PC-9 (cell line): ENCODE data around the gene ARMH1. TPM values are rescaled to one million over a fixed set of nuclear protein-coding genes. Genes with fewer than 3 reads are reported as not detected.

ENCODE experiments used
- BruUV-seq: library from RNA; stranded (reverse); fragments of 400-500 nt; replicated peaks from 2 replicates; lab custom pipeline; 2021; lab: Mats Ljungman, UMichigan
- CTCF ChIA-PET: fragments of 300-600 bp; sonication (Branson Sonifier 250); formaldehyde crosslinking; loops from one replicate; lab custom pipeline; 2022; ENCODE audit warnings: antibody characterized with exemption; lab: Charles Lee
- POLR2A ChIA-PET: fragments of 300-600 bp; sonication (Branson Sonifier 250); formaldehyde crosslinking; loops from one replicate; lab custom pipeline; 2022; ENCODE audit warnings: antibody characterized with exemption; ENCODE audit not compliant: unreplicated experiment; lab: Charles Lee
- DNase-seq, 2 experiments: peaks; one replicate each; pipeline versions ENCODE4 v3.0.0 to v3.0.0-alpha.2; 2015 to 2022; ENCODE audit warnings: mixed read lengths in 1 of 2
- H2AFZ ChIP-seq: fragments of 200-600 bp; sonication (generic); 2 replicates; pipeline ENCODE4 v1.8.1; 2017; ENCODE audit warnings: antibody characterized with exemption
- H3F3A ChIP-seq: fragments of 200-600 bp; sonication (generic); 2 replicates; pipeline ENCODE4 v1.8.1; 2017; ENCODE audit warnings: antibody characterized with exemption, mild to moderate bottlenecking, low read depth; ENCODE audit not compliant: insufficient read depth
- H3K27ac ChIP-seq: fragments of 200-600 bp; sonication (generic); 2 replicates; pipeline ENCODE4 v1.6.1; 2016; ENCODE audit warnings: mixed run types
- H3K27me3 ChIP-seq: fragments of 200-600 bp; sonication (generic); 2 replicates; pipeline ENCODE4 v1.6.1; 2016; ENCODE audit warnings: low read depth, mixed run types; ENCODE audit not compliant: insufficient read depth
- H3K36me3 ChIP-seq: fragments of 200-600 bp; sonication (generic); 2 replicates; pipeline ENCODE4 v1.6.1; 2016; ENCODE audit warnings: low read depth, mixed run types
- H3K4me1 ChIP-seq: fragments of 200-600 bp; sonication (generic); replicated peaks from 2 replicates; pipeline ENCODE4 v1.6.1; 2016; ENCODE audit warnings: mixed run types; ENCODE audit not compliant: insufficient read depth
- H3K4me2 ChIP-seq: fragments of 200-600 bp; sonication (generic); 2 replicates; pipeline ENCODE4 v1.6.1; 2017; ENCODE audit warnings: mixed run types
- H3K4me3 ChIP-seq: fragments of 200-600 bp; sonication (generic); 2 replicates; pipeline ENCODE4 v1.6.1; 2016; ENCODE audit warnings: mixed run types
- H3K79me2 ChIP-seq: fragments of 200-600 bp; sonication (generic); 2 replicates; pipeline ENCODE4 v1.6.1; 2017; ENCODE audit warnings: low read depth, mixed run types
- H3K9me2 ChIP-seq: fragments of 200-600 bp; sonication (generic); 2 replicates; pipeline ENCODE4 v1.8.1; 2017; ENCODE audit warnings: mild to moderate bottlenecking; ENCODE audit not compliant: insufficient read depth
- H3K9me3 ChIP-seq: fragments of 200-600 bp; sonication (generic); 2 replicates; pipeline ENCODE4 v1.8.1; 2016; ENCODE audit warnings: low read depth; ENCODE audit not compliant: insufficient read depth
- H4K20me1 ChIP-seq: fragments of 200-600 bp; sonication (generic); 2 replicates; pipeline ENCODE4 v1.8.1; 2017; ENCODE audit not compliant: insufficient read depth
- EZH2 ChIP-seq: fragments of 200-600 bp; sonication (generic); IDR thresholded peaks from 2 replicates; pipeline ENCODE4 v1.8.0; 2017; ENCODE audit warnings: antibody characterized with exemption, low read depth
- intact Hi-C: fragments of 100-400 bp; cut with micrococcal nuclease; formaldehyde crosslinking; loops from one replicate; pipeline ENCODE4 v1.10.0; 2022; ENCODE audit not compliant: unreplicated experiment
- total RNA-seq: library from RNA; stranded (reverse); gene quantifications from 2 replicates; pipeline ENCODE4 v1.2.3, GENCODE V29; 2021
- TF ChIP-seq, protein P1 (sequence below): fragments of 200-600 bp; sonication (generic); conservative IDR thresholded peaks from 2 replicates; pipeline ENCODE4 v1.6.1; 2017; ENCODE audit warnings: mixed run types, antibody characterized with exemption, mild to moderate bottlenecking, moderate library complexity

ARMH1 gene
- total RNA-seq, 1 experiment from 2014 or later: 16.9 TPM

DNA sequence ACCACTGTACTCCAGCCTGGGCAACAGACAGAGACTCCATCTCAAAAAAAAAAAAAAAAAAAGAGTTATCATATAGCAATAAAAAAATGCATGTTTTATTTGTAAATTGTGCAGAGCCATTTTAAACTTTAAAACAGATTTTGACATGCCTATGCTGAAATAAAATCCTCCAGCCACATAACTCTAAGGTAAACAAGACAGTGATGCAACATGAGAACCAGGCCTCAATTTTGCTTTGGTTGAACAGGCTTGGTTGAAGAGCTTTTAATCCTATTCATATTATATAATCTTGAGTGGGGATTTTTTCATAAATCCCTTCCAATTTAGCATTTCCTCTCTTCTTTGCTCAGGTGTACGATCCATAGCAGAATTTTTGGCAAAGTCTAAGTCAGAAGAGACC, 26.1 kb downstream of the ARMH1 start:
- H3K4me1 ChIP-seq: peaks cover 37% of the 10 kb centered on the region
- ChIA-PET POLR2A (interaction anchor here (0.6 kb wide), 1 partner anchor 30 kb away, joined by 3 read pairs; the partner anchor contains the start of gene RNU5D-1), CTCF (interaction anchor here (0.5 to 0.7 kb wide), 3 partner anchors 12 to 270 kb away, joined by 3 to 6 read pairs (median 4); no protein-coding TSS in a partner anchor)
- BruUV-seq: no TSS peak
- no peaks in the 10 kb centered on the region for H3K79me2 ChIP-seq
- no peaks in the 10 kb centered on the region for H3K9me2 ChIP-seq
- H3K4me3 ChIP-seq: no peak overlapping the region
- H3K9me3 ChIP-seq: no peaks in the 10 kb centered on the region
- no peaks in the 10 kb centered on the region for H4K20me1 ChIP-seq
- no peak for TF ChIP-seq EZH2
- TF ChIP-seq, protein P1, sequence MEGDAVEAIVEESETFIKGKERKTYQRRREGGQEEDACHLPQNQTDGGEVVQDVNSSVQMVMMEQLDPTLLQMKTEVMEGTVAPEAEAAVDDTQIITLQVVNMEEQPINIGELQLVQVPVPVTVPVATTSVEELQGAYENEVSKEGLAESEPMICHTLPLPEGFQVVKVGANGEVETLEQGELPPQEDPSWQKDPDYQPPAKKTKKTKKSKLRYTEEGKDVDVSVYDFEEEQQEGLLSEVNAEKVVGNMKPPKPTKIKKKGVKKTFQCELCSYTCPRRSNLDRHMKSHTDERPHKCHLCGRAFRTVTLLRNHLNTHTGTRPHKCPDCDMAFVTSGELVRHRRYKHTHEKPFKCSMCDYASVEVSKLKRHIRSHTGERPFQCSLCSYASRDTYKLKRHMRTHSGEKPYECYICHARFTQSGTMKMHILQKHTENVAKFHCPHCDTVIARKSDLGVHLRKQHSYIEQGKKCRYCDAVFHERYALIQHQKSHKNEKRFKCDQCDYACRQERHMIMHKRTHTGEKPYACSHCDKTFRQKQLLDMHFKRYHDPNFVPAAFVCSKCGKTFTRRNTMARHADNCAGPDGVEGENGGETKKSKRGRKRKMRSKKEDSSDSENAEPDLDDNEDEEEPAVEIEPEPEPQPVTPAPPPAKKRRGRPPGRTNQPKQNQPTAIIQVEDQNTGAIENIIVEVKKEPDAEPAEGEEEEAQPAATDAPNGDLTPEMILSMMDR: no peak
- H3K27ac ChIP-seq: no peak overlapping the region
- H3K4me2 ChIP-seq: peak overlapping the region; percentile 3; the same call in 1 of the 2 replicates
- no peaks in the 10 kb centered on the region for H3K36me3 ChIP-seq
- no peak overlapping the region for H2AFZ ChIP-seq
- no peak for DNase-seq
- intact Hi-C loops: no loop called here
- H3F3A ChIP-seq: peaks cover 17% of the 10 kb centered on the region; the same call in 1 of the 2 replicates
- no peaks in the 10 kb centered on the region for H3K27me3 ChIP-seq

DNA sequence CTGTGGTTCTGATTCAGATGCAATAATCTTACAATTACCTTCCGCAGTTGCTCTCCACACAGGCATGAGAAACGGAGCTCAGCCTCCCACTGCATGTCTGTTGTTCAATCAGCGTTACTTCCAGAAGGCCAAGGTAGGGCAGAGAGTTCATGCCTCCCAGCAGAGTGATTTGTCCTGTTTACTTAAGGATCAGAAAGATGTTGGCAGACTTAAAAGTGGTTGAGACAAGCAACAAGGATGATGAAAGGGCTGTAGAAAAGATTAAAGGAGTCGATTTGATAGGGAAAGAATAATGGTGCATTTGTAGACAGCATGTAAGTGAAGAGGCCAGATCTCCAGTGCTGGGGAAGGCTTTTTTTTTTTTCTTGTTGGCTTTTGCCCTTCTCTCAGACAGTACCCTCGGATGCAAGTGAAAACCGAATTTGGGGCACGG, 26.6 kb downstream of the ARMH1 start:
- peak overlapping the region; percentile 3; the same call in 1 of the 2 replicates for H3K4me2 ChIP-seq
- no peak overlapping the region for H3K4me3 ChIP-seq
- H3K79me2 ChIP-seq: no peaks in the 10 kb centered on the region
- DNase-seq: peak in 1 of 2 experiments; percentile 65
- H4K20me1 ChIP-seq: no peaks in the 10 kb centered on the region
- no peaks in the 10 kb centered on the region for H3K9me3 ChIP-seq
- intact Hi-C loops: no loop called here
- H3K36me3 ChIP-seq: no peaks in the 10 kb centered on the region
- H3K9me2 ChIP-seq: no peaks in the 10 kb centered on the region
- H3K27me3 ChIP-seq: no peaks in the 10 kb centered on the region
- H3K4me1 ChIP-seq: peaks cover 37% of the 10 kb centered on the region
- no TSS peak for BruUV-seq
- H2AFZ ChIP-seq: no peak overlapping the region
- H3F3A ChIP-seq: peaks cover 17% of the 10 kb centered on the region; the same call in 1 of the 2 replicates
- ChIA-PET POLR2A (interaction anchor here (0.6 kb wide), 1 partner anchor 30 kb away, joined by 3 read pairs; the partner anchor contains the start of gene RNU5D-1), CTCF (interaction anchor here (0.6 to 0.7 kb wide), 2 partner anchors 11 to 269 kb away, joined by 3 to 6 read pairs; no protein-coding TSS in a partner anchor)
- no peak overlapping the region for H3K27ac ChIP-seq
- no peak for TF ChIP-seq EZH2
- TF ChIP-seq, protein P1: no peak

DNA sequence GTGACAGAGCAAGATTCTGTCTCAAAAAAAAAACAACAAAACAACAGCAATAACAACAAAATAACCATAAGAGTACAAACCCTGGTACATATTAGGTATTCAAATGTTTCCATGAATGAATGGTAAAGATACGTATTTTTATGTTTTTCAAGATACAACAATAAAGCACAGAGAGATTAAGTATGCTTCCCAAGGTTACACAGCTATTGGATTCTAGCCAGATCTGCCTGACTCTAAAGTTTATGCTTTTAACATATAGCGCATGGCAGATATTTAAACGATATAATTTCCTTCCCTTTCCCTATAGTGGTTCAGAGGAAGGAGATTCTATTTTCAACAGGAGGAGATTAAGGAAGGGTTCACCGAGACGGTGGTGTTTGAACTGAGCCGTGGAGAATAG, 31.0 kb downstream of the ARMH1 start:
- Histone ChIP-seq H3K4me1 (peaks cover 68% of the 10 kb centered on the region), H3K27me3 (no peaks in the 10 kb centered on the region), H3K9me3 (no peaks in the 10 kb centered on the region), H3K4me2 (no peak overlapping the region), H3K36me3 (no peaks in the 10 kb centered on the region), H3K9me2 (no peaks in the 10 kb centered on the region), H3K79me2 (no peaks in the 10 kb centered on the region), H4K20me1 (no peaks in the 10 kb centered on the region), H3K27ac (no peak overlapping the region), H3K4me3 (no peak overlapping the region), H2AFZ (no peak overlapping the region), H3F3A (peaks cover 33% of the 10 kb centered on the region)
- DNase-seq: no peak
- no peak for TF ChIP-seq EZH2
- TF ChIP-seq, protein P1: no peak
- POLR2A ChIA-PET: no interaction called here
- intact Hi-C loops: no loop called here
- no TSS peak for BruUV-seq
- CTCF ChIA-PET: no interaction called here
